Measurements from ENCODE around the gene ZNF385B.

GRCh38 chr2:179657068-179657595 lies 204.3 kb downstream of the ZNF385B start:
- no peak for TF ChIP-seq SPI1 (IDR thresholded peaks at IDR 0.05; ENCODE audit: borderline replicate concordance, insufficient read depth, low read depth, low read length)
- TF ChIP-seq CTCF (IDR thresholded peaks at IDR 0.05 in 2 of 3, conservative IDR thresholded peaks at IDR 0.05 in 1 of 3; ENCODE audit: control insufficient read depth in 2 of 3, extremely low read depth in 1 of 3, insufficient read depth in 1 of 3, low read depth in 3 of 3, low read length in 3 of 3) = no peak
- no peak for TF ChIP-seq GABPA (IDR thresholded peaks at IDR 0.05; ENCODE audit: low read depth)
- no peak for TF ChIP-seq EP300 (IDR thresholded peaks at IDR 0.05; ENCODE audit: borderline replicate concordance in 1 of 2, control insufficient read depth in 1 of 2, low read depth in 2 of 2, low read length in 2 of 2)
- no peak for TF ChIP-seq ETV6 (conservative IDR thresholded peaks at IDR 0.05 in 1 of 2, IDR thresholded peaks at IDR 0.05 in 1 of 2; ENCODE audit: borderline replicate concordance in 1 of 2, low read depth in 1 of 2)
- no peak for TF ChIP-seq ZNF274 (IDR thresholded peaks at IDR 0.05; ENCODE audit: insufficient read depth, insufficient read length)
- TF ChIP-seq E4F1 (IDR thresholded peaks at IDR 0.05; ENCODE audit: borderline replicate concordance, partially characterized antibody) = no peak
- no peak for TF ChIP-seq JUNB (IDR thresholded peaks at IDR 0.05)
- TF ChIP-seq BRCA1 (IDR thresholded peaks at IDR 0.05; ENCODE audit: low read depth, low read length) = no peak
